DMS 273 treated with DMSO at 0.1 percent for 48 hours (cell line): ENCODE data around the gene GSTO1.

Source experiments
- DNase-seq: peaks from one replicate; lab custom pipeline; 2025; lab: John Stamatoyannopoulos, UW

Gene GSTO1

DNA sequence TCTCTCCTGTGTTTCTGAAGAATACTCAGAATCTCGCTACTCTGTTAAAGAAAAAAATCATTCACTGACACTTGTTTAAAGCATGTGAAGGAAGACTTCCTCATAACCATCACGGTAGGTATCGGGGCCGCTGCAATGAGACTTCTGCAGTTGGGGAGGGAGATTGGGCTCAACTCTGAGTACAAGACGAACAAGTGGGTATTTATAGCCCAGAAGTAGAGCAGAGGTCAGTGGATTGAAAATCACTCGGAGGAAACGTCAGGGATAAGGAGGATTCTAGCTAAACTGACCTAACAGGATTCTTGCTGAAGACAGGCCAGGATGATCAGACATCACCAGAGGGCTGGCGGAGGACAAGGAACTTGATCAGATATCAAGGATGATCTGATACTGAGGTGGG is 50.2 kb downstream of the GSTO1 start:
- DNase-seq, result no peak

DNA sequence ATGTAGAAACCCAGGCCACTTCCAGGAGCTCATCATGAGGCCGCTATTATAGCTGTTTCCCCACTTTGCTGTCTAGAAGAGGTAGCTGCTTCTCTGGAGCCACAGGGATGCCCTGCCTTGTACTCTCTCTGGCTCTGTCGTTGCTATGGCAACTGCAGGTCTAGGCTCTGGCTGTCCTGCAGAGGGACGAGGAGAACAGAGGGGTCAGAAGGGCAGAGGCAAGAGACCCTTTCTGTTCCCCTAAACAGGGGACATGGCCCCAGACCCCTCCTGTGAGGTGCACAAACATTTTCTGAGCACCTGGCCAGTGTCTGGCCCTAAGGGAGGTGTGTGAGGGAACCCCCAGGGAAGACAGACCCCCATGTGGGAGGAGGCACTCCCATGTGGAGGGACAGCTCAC is 52.2 kb downstream of the GSTO1 start:
- DNase-seq, result no peak

DNA sequence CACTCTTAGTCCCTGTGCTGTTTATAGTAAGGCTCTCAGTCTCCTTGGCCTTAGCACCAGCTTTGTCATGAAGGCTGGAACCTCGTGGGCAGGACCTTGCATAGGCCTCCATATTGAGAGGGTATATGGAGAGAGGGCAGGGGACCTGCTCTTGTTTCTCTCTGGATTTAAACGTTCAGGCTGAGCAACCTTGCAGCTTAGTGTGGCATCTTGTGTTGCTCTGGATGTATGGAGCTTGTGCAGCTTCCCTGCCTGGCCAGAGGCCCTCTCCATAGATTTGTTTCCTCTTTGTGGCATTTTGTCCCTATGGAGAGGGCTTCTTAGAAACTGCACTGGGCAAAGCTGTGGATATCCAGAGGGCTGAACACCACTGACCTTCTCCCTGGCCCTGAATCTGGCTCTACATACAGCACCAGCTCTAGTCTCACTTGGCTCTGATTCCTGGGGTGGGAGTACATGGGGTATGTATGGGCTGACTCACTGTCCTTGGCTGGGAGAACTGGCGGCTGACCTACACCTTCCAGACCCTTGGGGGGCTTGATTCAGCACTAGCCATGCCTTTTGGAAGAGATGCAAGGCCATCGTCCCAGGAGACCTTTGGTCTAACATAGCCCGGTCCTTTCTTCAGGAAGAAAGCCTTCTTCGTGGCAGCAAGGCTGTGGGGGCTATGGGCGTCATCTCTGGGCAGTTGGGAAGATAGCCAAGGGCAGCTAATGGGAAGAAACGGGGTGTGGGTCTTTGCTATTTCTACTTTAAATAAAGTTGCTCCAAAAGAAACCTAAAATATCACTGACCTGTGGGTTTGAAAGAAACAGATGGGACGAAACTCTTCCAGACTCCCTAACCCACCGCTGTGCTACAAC is 53.1 kb downstream of the GSTO1 start:
- no peak for DNase-seq

DNA sequence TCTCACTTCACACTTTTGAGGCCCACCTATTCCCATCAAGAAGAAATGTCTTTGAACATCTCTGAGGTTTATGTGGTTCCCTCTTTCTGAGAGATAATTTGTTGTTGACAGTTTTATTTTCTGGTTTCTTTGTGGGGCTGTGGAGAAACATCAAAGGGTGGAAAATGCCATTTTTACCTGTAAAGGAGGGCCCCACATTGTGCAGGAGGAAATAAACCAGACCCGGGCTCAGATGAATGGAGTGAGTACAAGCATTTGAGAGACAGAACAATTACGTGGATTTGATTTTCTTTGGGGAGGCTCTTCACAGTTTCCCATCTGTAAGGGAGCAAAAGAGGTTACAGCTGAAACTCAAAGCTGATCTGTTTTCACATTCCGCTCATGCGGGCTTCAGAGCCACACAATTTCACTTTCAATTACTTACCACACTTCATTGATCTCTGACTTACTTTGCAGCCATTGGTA is 53.8 kb downstream of the GSTO1 start:
- DNase-seq, result no peak

DNA sequence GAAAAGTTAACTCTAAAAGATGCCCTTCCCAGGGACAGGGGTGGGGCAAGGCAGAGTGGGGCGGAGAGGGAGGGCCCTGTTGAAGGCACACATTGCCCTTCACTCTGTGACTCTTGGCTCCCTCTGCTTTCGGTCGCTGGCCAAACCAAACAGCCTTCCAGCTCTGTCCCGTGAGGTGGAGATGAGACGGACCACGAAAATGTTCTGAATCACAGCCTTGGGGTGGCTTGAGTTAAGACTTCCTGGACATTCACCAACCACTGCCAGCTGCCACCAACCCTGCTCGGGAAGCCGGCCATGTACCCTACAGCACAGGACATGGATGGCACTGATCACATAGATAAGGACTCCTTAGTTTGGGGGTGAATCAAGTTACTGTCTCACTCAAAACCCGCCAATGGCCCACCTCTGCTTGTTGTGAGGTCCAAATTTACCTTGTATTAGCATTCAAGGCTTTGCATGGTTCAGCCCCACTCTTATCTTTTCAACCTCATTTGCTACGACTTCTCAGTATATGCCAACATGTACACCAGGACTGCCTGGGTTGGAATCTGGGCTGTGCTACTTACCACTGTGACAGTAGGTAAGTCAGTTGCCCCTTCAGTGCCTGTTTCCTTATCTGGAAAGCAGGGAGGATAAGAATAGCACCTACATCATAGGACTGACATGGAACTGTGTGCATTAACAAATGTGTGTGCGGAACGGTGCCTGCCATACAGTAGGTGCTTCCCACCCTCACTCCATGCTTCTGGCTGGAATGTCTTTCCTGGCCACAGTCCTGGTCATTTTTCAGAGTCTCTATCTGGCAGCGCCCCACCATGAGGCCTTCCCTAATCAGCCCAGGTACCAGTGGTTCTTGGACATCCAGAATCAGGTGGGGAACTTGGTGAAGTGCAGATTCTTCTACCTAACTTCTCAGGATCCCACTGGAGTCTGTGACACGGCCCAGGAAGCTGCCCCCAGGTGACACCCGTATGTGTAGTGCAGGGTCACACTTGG is 55.6 kb downstream of the GSTO1 start:
- DNase-seq, result no peak

DNA sequence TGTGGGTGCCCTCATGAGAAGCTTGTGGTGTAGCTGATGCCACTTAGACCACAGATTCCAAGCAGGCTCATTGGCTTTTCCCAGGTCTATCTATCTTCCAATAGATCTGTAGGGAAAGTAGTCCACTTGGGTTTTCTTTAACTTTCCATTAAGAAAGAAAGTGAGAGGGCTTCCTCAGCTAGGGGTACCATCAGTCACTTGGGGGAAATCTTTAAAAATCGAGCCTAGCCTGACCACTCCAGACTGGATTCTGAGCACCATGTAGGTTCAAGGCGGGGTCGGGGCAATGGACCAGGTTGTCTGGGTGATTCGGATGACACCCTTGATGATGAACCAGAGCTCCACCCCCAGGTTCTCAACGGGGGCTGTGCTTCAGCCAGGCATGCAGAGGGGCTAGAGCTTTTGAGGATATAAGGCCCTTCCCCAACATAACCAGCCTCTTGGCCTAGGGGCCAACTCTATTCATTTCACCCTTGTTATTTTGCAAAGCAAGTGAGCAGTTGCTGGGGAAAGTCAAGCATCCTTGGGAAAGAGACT is 56.6 kb downstream of the GSTO1 start:
- DNase-seq, result no peak

DNA sequence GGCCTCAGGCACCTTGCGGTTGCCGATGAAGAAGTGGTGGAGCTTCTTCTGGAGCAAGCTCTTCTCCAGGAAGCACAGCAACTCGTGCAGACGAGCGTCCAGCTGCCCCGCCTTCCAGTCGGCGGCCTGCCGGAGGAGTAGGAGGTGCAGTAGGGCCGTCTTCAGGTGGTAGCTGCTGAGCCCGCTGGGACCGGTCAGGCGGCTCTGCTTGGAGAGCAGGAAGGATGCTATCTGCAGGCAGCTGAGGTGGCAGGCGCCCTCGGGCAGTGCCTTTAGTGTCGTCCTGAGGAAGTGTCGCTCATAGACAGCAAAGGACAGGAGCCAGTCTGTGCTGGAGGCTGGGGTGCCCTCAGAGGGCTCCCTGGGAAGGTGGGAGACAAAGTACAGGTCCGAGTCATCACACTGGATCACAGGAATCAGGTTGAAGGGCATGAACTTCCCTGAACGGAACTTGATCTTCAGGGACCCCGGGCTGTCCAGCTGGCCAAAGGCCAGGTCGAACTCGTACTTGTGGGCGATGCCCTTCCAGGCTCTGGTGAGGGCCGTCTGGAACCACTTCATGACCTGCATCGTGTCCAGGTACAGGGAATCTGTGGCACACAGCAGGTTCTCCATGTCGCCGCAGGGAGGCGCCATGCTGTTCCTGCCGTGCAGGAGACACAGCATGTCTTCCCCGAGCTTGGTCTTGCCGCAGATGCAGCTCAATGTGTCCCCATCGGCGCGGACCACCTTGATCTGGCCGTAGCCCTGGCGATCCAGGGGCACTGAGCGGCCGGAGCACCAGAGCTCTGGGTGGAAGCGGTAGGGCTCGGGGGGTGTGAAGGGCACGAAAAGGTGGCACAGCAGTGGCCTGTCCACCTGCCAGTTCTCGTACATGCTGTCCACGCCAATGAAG is 60.1 kb downstream of the GSTO1 start:
- no peak for DNase-seq

DNA sequence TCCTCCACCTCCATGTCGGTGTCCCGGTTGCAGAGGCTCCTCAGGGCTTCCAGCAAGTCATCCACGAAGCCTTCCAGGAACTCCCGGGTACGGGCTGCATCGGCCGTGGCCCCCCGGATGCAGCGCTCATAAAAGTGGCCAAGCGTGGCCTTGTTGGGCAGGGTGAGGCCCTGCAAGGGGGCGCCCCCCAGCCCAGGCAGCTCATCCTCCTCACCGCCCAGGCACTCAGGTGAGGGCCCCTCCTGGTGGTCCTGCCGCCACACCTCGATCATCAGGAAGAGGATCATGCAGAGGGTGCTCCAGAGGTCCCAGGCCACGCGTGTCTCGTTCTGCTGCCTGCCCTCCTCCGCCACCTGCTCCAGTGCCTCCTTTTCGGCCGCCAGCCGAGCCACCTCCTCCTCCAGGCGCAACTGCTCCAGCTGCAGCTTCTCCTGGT is 60.8 kb downstream of the GSTO1 start:
- DNase-seq, result no peak

DNA sequence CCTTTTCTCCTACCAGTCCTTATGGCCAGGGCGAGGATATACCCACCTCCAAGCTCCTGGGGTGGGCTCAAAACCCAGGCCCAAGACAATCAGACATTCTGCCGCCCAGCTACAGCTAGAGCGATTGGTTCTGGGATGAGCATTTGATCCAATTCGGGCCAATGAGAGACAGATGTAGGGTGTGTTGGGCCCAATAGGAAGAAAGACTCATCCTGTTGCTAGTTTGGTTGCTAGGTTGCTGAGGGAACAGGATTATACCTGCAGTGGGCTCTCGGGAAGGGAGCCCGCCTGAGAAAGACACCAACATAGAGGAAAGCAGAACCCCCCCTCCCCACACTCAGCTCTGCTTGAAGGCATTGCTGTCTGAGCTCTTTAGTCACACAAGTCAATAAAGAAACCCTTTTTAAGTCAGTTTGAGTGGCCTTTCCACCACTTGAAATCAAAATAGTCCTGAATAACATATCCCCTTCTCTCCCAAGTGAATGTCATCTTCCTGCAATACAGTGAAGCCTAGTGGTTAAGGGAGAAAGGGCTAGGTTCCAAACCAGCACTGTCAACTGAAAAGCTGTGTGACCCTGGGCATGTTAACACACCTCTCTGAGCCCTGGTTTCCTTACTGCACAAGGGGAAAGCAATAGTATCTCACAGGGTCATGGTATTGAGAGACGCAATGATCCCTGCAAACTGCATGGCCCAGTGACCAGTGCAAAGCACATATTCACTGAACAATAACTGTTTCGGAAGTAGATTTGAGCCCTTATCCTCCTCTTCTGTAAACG is 61.8 kb downstream of the GSTO1 start:
- no peak for DNase-seq
